Tibial artery (tissue), 4 donors: ENCODE results near the gene FOSL1.

ENCODE experiments used
- DNase-seq, 2 donors: peaks; one replicate each; pipeline ENCODE4 v3.0.0-alpha.2; 2019
- H3K27ac ChIP-seq, 2 donors: fragments of 200-600 bp; sonication (generic) in 1 of 2; 1 replicate in 1 of 2; 2 replicates in 1 of 2; pipeline ENCODE4 v1.5.1; 2018 to 2019; ENCODE audit warnings: mild to moderate bottlenecking in 1 of 2
- H3K27me3 ChIP-seq, 2 donors: fragments of 200-600 bp; sonication (generic) in 1 of 2; one replicate each; pipeline versions ENCODE4 v1.5.1 to v1.6.0; 2016 to 2019
- H3K36me3 ChIP-seq, 3 donors: fragments of 200-600 bp; sonication (generic) in 2 of 3; one replicate each; pipeline ENCODE4 v1.5.1; 2016 to 2019; ENCODE audit warnings: mild to moderate bottlenecking in 2 of 3
- H3K4me1 ChIP-seq, 4 donors: fragments of 200-600 bp; sonication (generic) in 2 of 4; 1 replicate in 3 of 4; 2 replicates in 1 of 4; pipeline ENCODE4 v1.5.1; 2016 to 2019
- H3K4me3 ChIP-seq, 2 donors: fragments of 200-600 bp; sonication (generic) in 1 of 2; 1 replicate in 1 of 2; 2 replicates in 1 of 2; pipeline ENCODE4 v1.5.1; 2018 to 2019; ENCODE audit warnings: mild to moderate bottlenecking in 2 of 2
- H3K9me3 ChIP-seq, 3 donors: fragments of 200-600 bp; sonication (generic) in 1 of 3; one replicate each; pipeline ENCODE4 v1.5.1; 2016 to 2019
- CTCF ChIP-seq, 2 experiments: fragments of 200-600 bp in 1 of 2; fragments of 450-650 bp in 1 of 2; IDR thresholded peaks; one replicate each; pipeline ENCODE4 v1.5.1; 2017 to 2019; ENCODE audit warnings: antibody characterized with exemption in 2 of 2, mild to moderate bottlenecking in 1 of 2, moderate library complexity in 1 of 2
- intact Hi-C: fragments of 100-400 bp; cut with DNase I; formaldehyde crosslinking; loops from one replicate; pipeline ENCODE4 v1.15.0; 2023; ENCODE audit warnings: low total_unique reads

Gene FOSL1

GRCh38 chr11:65912845-65913244, 12.7 kb upstream of the FOSL1 start:
- no peaks in the 10 kb centered on the region for H3K27me3 ChIP-seq
- H3K36me3 ChIP-seq = no peaks in the 10 kb centered on the region
- H3K27ac ChIP-seq = peak overlapping the region; percentile 10 to 72
- H3K4me3 ChIP-seq = no peak overlapping the region
- no peak for TF ChIP-seq CTCF (IDR thresholded peaks at IDR 0.05)
- DNase-seq = no peak
- peaks cover 13 to 59% (median 44%) of the 10 kb centered on the region in 4 donors for H3K4me1 ChIP-seq
- intact Hi-C loops = no loop called here
- H3K9me3 ChIP-seq = no peaks in the 10 kb centered on the region

GRCh38 chr11:65911682-65912568, 11.7 kb upstream of the FOSL1 start:
- H3K27ac ChIP-seq = peak overlapping the region; percentile 53 to 72
- H3K36me3 ChIP-seq = no peaks in the 10 kb centered on the region
- peaks cover 8 to 50% (median 35%) of the 10 kb centered on the region in 4 donors for H3K4me1 ChIP-seq
- TF ChIP-seq CTCF (IDR thresholded peaks at IDR 0.05) = peak; percentile 38 to 40
- H3K27me3 ChIP-seq = no peaks in the 10 kb centered on the region
- no peaks in the 10 kb centered on the region for H3K9me3 ChIP-seq
- intact Hi-C loops = no loop called here
- H3K4me3 ChIP-seq = no peak overlapping the region
- peak; percentile 80 to 91 for DNase-seq

GRCh38 chr11:65907878-65908277, 7.7 kb upstream of the FOSL1 start:
- TF ChIP-seq CTCF (IDR thresholded peaks at IDR 0.05) = no peak
- Histone ChIP-seq H3K4me1 (peaks cover 0 to 20% (median 11%) of the 10 kb centered on the region in 4 donors), H3K27ac (no peak overlapping the region), H3K9me3 (no peaks in the 10 kb centered on the region), H3K36me3 (no peaks in the 10 kb centered on the region), H3K27me3 (no peaks in the 10 kb centered on the region), H3K4me3 (no peak overlapping the region)
- DNase-seq = no peak
- intact Hi-C loops = no loop called here

GRCh38 chr11:65906602-65907001, 6.4 kb upstream of the FOSL1 start:
- no peak for DNase-seq
- no peak overlapping the region for H3K4me3 ChIP-seq
- H3K9me3 ChIP-seq = no peaks in the 10 kb centered on the region
- intact Hi-C loops = no loop called here
- no peaks in the 10 kb centered on the region for H3K27me3 ChIP-seq
- TF ChIP-seq CTCF (IDR thresholded peaks at IDR 0.05) = no peak
- H3K36me3 ChIP-seq = no peaks in the 10 kb centered on the region
- no peak overlapping the region for H3K27ac ChIP-seq
- H3K4me1 ChIP-seq = peaks cover 0 to 7% (median 4%) of the 10 kb centered on the region in 4 donors

GRCh38 chr11:65903715-65904114, 3.5 kb upstream of the FOSL1 start:
- Histone ChIP-seq H3K27ac (no peak overlapping the region), H3K4me3 (no peak overlapping the region), H3K4me1 (peaks cover 0 to 19% (median 15%) of the 10 kb centered on the region in 4 donors), H3K27me3 (no peaks in the 10 kb centered on the region), H3K9me3 (no peaks in the 10 kb centered on the region), H3K36me3 (no peaks in the 10 kb centered on the region)
- no peak for TF ChIP-seq CTCF (IDR thresholded peaks at IDR 0.05)
- intact Hi-C loops = no loop called here
- no peak for DNase-seq
